ENCODE results near the gene OR7G2.

The OR7G2 gene

DNA sequence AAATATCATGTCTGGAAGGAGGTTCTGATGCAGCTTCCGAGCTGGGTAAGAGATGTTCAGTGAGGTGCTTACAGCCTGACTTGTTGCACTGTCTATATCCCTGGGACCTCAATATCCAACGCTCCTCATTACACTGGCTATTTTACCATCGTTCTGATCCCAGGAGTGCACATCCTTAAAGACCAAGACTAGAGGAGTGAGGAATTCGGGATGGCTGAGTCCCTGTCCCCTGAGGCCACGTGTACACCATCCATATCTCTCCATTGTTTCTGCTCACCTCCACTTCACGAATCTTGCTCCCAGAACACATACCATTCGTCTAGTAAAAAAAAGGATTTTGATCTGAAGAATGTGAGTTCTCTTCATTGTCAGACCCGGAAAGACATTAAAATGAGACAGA lies at the start of gene OR7G2:
Gene OR7G2 (minus strand): TSS at position 101 of the 400 bp plus-strand sequence. CDS start 4,232 bp downstream, outside the sequence.
- no peak for DNase-seq

DNA sequence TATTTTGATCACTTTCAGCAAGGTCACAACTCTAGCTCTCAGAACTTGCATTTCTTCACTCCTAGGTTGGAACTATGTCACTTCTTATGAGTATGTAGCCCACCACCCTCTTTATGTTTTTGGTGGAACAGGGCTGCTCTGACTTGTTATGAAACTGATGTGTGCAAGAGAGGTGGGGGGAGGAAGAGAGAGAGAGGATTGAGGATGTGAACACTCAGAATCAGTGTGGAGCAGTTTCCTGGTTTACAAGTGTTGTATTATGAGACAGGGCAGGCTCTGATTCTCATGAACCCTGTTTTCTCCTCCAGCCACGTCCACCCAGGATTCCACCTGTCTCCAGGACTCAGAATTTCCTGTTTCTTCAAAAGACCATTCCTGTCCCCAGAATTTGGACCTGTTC lies 49.0 kb upstream of the OR7G2 start:
- no peak for DNase-seq

DNA sequence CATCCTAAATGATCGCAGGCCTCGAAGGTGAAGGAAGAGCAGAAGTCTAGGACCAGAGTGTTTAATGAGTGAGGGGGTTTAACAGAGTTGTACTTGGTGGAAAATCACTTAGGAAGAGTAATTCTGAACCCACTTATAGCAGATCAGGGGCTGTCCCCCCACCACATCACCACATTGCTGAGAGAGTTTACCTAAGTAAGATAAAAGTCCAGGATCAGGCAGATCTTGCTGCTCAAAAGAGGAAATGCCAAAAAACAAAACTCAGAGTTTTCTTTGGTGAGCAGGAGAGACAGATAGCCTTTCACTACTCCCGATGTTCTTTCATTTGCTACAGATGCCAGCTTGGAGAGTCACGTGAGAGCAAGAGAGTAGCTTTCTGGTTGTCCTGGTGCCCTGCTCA lies 48.3 kb upstream of the OR7G2 start:
- DNase-seq = no peak

DNA sequence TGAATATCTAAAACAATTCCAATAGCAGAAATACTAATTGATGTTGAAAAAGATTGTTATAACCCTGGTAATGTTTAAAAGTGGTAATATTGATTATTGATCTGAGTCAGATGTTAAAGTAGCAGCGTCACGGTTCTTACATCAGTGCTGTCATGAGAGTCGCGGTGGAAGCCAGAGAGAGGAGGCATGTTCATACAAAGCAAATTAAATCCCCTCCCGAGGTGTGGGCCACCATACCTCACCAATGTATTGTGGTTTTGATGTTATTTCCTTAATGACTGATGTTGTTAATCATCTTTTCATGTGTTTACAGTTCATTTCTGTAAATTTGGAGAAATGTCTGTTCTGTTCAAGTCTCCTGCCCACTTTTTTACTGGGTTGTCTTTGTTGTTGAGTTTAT lies 44.1 kb upstream of the OR7G2 start:
- DNase-seq = no peak

DNA sequence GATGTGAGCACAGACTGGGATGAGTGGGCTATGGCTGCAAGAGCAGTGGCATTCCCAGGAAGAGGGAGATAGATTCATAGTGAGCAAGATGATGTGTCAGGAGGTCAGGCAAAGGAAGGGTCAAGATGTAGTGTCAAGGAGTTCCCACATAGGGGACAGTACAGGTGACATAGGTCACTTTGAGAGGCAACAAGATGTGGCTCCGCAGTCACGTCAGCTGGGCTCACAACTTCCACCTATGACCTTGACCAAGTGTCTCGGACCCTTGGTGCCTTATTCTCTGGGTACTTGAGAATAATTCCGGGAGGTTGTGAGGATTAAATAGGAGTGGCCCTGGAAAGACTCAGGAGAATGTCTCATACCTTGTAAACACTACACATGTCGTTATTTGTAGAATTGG lies 43.4 kb upstream of the OR7G2 start:
- DNase-seq = no peak

DNA sequence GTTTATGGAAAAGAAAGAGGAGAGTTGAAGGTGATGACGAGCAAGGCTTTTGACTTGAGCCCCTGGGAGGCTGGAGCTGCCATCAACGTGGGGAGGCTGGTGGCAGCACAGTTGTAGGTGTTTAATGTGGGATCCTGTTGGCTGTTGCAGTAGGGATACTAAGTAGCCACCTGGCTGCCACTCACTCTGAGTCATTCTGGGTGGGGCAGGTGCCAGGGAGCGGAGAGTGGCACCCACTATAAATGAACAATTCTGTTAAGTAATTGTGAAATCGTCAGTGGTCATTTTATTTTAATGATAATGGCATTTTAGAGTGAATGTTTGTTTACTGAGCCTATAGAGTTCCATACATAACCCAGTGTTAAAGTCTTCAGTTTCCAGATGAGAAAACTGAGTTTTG lies 42.7 kb upstream of the OR7G2 start:
- no peak for DNase-seq

DNA sequence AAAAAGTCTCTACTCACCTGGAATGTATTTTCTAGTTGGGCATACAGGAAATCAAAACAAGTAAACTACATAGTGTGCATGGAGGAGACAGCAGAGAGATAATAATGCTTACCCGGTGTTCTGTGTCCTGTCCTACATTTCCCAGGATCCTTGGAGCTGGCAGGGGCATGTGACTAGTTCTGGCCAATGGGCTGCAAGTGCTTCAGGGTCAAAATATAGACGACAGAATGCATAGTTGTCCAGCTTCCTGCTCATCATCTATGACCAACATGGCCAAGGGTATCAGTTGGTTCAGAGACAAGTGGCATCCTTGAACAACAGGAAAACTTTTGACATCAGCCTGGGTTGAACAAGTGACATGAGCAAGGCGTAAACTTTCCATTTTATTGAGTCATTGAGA lies 41.4 kb upstream of the OR7G2 start:
- DNase-seq = no peak

DNA sequence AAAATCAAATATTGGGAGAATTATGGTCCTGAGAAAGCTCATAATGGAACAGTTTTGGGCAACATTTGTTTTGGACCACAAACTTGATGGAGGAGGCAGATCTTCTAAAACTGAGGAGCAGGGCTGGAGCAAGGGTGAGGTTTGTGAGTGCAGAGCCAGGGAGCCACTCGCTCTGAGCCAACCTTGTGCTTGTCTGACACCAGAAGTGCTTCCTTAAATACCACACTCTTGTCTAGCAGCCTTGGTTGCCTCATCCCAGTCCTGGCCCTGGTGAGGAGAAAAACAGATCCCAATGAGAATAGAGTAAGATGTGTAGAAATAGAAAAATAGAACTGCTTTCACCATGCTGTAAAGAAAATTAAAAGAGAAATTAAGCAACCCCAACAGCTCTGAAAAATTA lies 39.6 kb upstream of the OR7G2 start:
- DNase-seq = no peak

DNA sequence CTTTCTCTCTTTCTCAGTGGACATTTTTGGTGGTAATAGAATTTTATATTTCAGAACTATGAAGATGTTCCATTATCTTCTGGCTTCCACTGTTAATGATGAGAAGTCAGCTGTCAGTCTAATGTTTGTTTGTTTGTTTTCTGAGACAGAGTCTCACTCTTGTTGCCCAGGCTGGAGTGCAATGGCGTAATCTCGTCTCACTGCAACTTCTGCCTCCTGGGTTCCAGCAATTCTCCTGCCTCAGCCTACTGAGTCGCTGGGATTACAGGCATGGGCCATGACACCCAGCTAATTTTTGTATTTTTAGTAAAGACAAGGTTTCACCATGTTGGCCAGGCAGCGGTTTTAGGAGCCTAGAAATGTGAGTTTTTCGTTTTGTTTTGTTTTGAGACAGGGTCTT lies 37.6 kb upstream of the OR7G2 start:
- DNase-seq = no peak

DNA sequence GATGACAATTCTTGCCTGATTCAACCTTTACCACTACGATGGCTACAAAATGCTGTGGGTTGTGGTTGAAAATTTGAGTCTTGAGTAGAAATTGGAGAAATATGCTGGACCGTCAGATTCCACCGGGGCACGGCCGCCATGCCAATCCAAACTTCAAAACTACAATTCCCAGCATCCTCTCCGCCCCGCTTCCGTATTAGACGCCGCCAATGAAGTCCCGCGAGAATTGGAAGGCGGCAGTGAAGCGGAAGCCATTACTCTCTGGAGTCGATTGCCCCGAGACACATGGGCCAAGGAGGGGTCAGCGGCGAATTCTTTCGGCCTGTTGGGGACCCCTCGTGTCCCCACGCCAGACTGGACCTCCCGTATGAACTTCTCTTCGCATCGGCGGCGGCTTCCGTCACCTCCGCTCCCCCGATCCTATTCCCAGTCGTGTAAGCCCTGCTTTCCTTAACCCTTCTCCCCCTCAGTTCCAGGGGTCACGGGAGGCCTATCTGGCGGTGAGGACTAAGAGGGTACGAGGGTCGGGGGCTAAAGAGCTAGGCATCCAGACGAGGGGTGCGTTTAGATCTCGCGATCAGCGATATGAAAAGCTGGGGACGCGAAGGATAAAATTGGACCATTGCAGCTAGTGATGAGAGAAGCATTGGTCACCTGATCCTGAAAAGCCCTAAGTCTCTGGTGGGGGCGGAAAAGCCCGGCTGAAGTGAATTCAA lies 33.0 kb upstream of the OR7G2 start, which contains the start of gene ZNF317:
Gene ZNF317 (plus strand): TSS at position 239 of the 716 bp plus-strand sequence. CDS start 15,620 bp downstream, outside the sequence.
- DNase-seq = peak; percentile 89

DNA sequence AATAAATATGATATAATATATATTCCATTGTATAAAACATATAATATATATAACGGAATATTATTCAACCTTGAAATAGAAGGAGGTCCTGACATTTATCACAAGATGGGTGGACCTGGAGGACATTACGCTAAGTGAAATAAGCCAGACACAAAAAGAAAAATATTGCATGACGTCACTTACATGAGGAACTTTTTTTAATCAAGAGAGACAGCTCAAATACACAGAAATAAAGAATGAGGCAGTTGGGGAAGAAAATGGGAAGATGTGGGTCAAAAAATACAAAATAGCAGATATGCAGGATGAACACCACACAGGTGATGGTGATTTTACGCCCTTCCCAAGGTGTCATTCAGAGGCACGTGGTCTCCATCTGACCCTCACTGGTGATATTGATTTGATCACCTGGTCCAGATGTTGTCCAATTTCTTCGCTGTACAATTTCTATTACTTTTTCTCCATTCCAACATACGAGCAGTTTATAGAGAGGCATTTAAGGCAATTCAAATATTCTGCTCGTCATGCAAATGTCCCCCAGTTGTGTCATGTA lies 32.4 kb upstream of the OR7G2 start:
- no peak for DNase-seq

DNA sequence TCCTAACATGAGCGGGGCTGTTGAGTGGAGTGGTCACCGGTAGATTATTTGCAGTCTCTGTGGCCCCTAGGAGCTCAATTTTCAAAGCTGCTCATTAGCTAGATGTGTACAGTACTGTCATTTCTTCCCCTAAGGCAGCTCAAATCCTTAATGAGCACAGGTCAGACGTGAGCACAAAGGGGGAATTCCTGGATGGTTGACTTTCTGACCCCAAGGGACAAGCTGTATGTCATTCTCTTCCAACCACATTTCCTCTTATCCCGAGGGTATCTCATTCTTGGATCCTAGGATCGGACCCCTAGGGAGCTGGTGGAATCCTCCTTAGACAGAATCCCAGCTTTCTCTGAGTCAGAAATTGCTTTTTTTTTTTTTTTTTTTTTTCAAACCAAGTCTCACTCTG lies 25.1 kb upstream of the OR7G2 start:
- no peak for DNase-seq

DNA sequence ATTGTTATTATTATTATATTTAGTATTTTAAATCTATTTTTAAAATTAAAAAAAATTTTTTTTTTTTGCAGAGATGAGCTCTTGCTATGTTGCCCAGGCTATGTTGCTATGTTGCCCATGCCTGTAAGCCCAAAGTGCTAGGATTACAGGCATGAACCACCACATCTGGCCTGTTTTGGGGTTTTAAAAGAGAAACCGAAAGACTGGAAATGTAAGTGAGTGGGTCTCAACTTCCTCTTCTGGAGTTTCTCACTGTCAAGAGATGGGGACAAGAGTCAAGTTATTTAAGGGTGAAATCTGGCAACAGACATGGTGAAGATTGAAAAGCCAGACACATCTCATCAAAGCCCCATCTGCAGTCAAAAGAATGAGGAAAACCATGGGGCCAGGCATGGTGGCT lies 23.7 kb upstream of the OR7G2 start:
- no peak for DNase-seq

DNA sequence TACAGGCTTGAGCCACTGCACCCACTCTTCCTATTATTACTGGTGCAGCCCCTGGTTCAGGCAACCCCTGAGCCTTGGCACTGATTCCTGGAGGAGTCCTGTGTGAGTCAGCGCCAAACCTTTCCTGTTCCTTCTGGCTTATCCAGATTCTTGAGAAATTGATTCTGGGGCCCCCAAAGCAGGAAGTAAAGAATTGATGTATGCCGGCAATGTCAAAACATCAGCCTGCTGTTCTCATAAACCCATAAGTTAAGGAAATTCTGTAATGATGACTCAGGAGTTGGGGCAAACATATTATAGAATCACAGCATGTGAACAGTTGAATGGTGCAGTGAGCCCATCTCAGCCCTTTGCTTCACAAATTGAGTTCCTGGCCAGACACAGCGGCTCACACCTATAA lies 20.9 kb upstream of the OR7G2 start:
- DNase-seq = no peak

DNA sequence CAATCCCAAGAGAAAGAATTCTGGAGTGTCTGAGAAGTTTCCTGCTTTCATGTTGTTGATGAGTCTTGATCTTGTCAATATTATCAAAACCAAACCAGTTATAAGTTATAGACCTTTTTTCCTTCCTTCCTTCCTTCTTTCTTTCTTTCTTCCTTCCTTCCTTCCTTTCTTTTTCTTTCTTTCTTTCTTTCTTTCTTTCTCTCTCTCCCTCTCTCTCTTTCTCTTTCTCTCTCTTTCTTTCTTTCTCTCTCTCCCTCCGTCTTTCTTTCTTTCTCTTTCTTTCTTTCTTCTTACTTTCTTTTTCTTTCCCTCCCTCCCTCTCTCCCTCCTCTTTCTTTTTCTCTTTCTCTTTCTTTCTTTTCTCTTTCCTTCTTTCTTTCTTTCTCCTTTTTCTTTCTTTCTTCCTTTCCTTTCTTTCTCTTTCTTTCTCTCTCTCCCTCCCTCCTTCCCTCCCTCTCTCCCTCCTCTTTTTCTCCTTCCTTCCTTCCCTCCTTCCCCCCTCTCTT lies 19.7 kb upstream of the OR7G2 start, which contains the start of gene OR7G3:
Gene OR7G3 (minus strand): TSS at position 51 of the 506 bp plus-strand sequence. CDS start 0 bp downstream, at position 51.
- DNase-seq = no peak

DNA sequence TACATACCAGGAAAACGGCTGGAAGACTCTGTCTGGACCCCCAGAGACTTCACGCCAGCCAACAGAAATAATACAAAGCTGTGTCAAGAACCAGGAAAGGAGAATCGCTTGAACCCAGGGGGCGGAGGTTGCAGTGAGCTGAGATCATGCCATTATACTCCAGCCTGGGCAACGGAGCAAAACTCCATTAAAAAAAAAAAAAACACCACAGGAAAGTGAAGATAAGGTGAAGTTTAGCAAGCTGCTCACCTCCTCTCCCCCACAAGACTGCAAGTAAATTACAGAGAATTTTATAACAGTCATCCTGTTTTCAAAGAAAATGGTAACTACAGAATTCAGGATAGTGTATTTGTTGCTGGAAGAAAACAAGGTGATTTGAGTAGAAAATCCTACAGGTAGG lies 9.3 kb upstream of the OR7G2 start:
- DNase-seq = no peak

DNA sequence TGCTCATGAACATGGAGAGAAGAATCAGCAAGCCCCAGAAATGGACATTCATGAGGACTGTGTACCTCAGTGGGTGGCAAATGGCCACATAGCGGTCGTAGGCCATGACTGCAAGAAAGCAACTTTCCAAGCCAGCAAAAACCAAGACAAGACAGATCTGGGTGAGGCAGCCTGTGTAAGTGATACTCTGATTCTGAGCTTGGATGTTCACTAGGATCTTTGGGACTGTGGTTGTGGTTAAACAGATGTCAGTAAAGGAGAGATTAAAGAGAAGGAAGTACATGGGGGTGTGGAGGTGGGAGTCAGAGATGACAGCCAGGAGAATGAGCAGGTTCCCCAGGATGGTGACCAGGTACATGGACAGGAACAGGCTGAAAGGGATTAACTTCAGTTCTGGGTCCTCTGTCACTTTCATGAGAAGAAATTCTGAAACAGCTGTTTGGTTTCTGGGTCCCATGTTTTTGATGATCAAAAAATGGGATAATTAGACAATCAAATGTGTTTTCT lies 8.1 kb upstream of the OR7G2 start, which contains the start of gene OR7G1:
Gene OR7G1 (minus strand): TSS at position 457 of the 507 bp plus-strand sequence. CDS start 0 bp downstream, at position 457.
- DNase-seq = no peak

DNA sequence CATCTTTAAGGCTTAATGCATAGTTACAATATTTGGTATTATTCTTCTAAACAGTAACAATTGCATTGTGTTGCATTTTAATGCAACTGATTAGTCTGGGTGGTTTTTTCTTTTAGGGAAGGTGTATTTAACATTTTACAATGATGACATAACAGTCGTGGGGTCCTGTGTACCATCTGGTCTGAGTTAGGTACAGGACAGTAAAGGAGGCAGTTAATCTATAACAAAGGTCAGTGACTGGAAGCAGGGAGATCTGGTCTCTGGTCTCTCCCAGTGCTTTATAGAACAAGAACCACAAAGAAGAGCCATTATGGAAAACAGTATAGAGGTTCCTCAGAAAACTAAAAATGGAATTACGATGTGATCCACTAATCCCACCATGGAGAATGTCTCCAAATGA lies 2.7 kb upstream of the OR7G2 start:
- DNase-seq = no peak

DNA sequence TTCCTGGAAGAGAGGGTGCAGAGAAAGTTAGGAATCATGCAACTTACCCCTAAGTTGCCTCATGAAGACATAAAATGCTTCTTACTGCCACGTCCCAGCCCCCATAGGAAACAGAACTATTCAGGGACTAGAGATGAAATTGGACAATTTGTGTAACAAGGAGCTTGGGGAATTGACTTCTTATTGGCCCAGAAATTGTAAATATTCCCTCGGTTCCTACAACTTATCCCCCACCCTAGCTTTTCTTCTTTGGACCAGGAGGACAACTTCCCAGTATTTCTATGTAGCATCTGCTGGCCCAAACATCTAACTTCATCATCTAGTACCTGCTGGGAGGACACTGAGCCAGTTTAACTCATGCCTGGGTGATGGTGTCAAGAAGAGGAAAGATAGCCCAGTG lies 20.5 kb downstream of the OR7G2 start, which contains the start of gene OR1M1:
Gene OR1M1 (plus strand): TSS at position 301 of the 400 bp plus-strand sequence. CDS start 6,184 bp downstream, outside the sequence.
- DNase-seq = no peak

DNA sequence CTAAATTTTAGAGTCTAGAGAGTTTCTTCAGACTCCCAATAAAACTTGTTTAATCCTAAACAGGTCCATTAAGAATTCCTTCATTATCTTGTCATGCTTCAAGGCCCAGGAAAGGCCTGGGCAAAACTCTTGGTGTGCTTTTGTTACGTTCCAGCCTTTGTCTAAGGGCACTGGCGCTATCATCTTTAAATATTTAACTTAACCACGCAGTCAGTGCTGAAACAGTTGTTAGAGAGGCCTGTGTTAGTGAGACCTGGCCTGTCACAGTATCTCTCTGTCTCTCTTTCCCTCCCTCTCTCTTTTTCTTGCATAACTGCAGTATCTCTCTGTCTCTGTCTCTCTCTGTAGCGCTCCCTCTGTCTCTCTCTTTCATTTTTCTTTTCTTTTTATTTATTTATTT lies 28.6 kb downstream of the OR7G2 start:
- DNase-seq = no peak

DNA sequence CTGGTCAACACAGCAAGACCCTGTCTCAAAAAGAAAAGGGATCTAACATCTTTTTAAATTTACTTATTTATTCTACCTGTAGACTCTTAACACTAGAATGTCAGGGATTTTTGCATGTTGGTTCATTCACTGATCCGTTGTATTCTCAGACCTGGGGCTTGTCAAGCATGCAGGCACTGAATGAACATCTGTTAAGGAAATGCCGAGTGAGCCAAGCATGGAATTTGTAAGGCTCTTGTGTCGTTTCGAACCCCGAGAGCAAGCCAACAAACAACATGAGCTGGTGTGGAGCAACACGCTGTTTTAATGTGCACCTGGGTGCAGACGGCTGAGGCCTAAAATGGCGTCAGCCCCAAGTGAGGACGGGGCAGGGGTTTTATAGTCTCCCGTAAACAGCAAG lies 30.4 kb downstream of the OR7G2 start:
- no peak for DNase-seq

DNA sequence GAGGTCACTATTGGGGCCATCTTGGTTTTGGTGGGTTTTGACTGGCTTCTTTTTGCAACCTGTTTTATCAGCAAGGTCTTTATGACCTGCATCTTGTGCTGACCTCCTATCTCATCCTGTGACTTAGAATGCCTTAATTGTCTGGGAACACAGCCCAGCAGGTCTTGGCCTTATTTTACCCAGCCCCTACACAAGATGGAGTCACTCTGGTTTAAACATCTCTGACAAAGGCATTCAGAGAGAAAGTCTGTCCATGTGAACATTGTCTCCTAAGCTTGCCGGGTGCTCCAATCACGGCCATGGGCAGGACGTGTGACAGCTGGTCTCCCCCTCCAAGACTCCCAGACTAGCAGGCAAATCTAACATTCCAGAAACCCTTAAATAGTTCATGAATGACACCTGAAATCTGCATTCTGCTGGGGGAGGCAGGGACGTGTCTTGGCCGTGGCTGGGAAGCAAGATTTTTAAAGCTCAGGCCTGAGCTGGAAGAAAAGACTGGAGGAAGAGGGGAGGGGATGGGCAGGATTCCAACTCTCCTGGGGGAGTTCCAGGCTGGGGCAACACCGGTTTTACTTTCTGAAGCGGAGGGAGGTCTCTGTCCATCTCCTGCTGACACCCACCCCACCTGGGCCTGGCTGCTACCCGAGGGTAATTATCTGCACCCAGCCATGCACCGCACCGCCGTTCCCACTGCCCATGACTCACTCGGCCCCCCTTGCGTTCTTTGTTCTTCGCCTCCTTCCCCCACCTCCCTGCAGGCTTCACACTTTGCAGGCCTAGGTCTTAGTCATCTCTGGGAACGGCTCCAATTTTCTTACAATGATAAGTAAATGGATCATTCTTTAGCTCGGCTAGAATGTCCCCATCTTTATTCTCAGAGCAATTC lies 32.0 kb downstream of the OR7G2 start:
- DNase-seq = peak; percentile 18

DNA sequence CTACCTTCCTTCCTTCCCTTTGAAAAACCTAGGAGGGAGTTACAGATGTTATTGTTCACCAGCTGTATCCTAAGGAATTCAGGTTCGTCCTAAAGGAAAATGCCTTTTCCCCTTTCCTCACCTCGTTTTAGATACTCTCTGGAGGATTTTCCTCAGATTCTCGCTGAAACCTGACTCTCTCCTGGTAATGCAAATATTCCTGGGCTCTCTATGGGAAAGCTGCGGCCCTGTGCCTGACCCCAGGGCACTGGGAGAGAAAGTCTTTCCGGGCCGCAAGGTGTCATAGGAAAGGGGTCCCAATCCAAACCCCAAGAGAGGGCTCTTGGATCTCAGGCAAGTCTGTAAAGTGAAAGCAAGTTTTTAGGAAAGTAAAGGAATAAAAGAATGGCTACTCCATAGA lies 33.5 kb downstream of the OR7G2 start:
- no peak for DNase-seq
